ENCODE data around the gene TMEM165. TPM values are rescaled to one million over a fixed set of nuclear protein-coding genes. Genes with fewer than 3 reads are reported as not detected.

TMEM165 gene
- total RNA-seq (2013; cell fraction: nucleolus; rRNA removed), result 329 and 338 TPM in 2 replicates
- total RNA-seq (2014; rRNA removed), result 98.6 and 106 TPM in 2 replicates
- total RNA-seq (2014; rRNA removed; fragmentation: Illumina TruSeq; extraction: Trizol), result 72.3 TPM in 2 replicates
- 63.6 and 73.4 TPM in 2 replicates for total RNA-seq (2021)
- polyA plus RNA-seq (2011; ENCODE audit: low read depth), result 21.5 TPM
- 106 and 120 TPM in 2 replicates for polyA plus RNA-seq (2011; rRNA removed)
- 35.2 and 43.7 TPM in 2 replicates for polyA plus RNA-seq (2011; cell fraction: cytosol; rRNA removed)
- 90.3 and 91.3 TPM in 2 replicates for polyA plus RNA-seq (2011; cell fraction: nucleus; rRNA removed)
- 35.6 and 40.2 TPM in 2 replicates for polyA plus RNA-seq (2012)
- 58.7 and 74.3 TPM in 2 replicates for polyA plus RNA-seq (2014; fragmentation: Illumina TruSeq; extraction: Trizol)
- 10 to 100 TPM; 18.3 to 32.5 TPM for polyA plus RNA-seq (2014; fragmentation: Nextera tagmentation; extraction: Ambion mirVana)
- 85.0 and 88.8 TPM in 2 replicates for polyA plus RNA-seq (2014; rRNA removed)
- polyA plus RNA-seq (2016; fragmentation: Nextera tagmentation; extraction: Ambion mirVana), result 100 to 1,000 TPM; 129 to 141 TPM
- 105 and 154 TPM in 2 replicates for polyA minus RNA-seq (2011; rRNA and poly(A)+ RNA removed)
- polyA minus RNA-seq (2011; cell fraction: cytosol; rRNA and poly(A)+ RNA removed), result 27.1 and 33.2 TPM in 2 replicates
- 58.6 and 122 TPM in 2 replicates for polyA minus RNA-seq (2011; cell fraction: nucleus; rRNA and poly(A)+ RNA removed)
- Bru-seq, nascent RNA, result percentile 94 among the genes with signal in this experiment
- BruChase-seq, experiment 1, labeled RNA remaining after a 6-hour chase, result percentile 95 among the genes with signal in this experiment
- percentile 95 among the genes with signal in this experiment for BruChase-seq, experiment 2, labeled RNA remaining after a 2-hour chase
- long read RNA-seq, experiment 1, transcript TMEM165-201 (6 exons, 1,928 nt), result major isoform, 74 of 81 reads
- long read RNA-seq, experiment 1, partial matches to known transcripts, result 2 of 81 reads
- long read RNA-seq, experiment 1, other reads (novel, unspliced or antisense), result 4 of 81 reads
- long read RNA-seq, experiment 2, transcript TMEM165-201 (6 exons, 1,928 nt), result major isoform, 5 of 23 reads
- long read RNA-seq, experiment 2, partial matches to known transcripts, result 5 of 23 reads
- long read RNA-seq, experiment 2, other reads (novel, unspliced or antisense), result 13 of 23 reads

- peaks cover 49% of the 10 kb centered on the region for H3K79me2 ChIP-seq (ENCODE audit: control insufficient read depth, insufficient read depth, low read length)
- SMC1A ChIA-PET (ENCODE audit: uncharacterized antibody, unreplicated experiment), result interaction anchor here (0.6 to 3.3 kb wide), 10 partner anchors 10 to 282 kb away, joined by 3 to 12 read pairs (median 5); partner anchors contain the start of gene SRD5A3
- TF ChIP-seq SUZ12 (IDR thresholded peaks at IDR 0.05; ENCODE audit: unreplicated experiment), result no peak
- no peak for TF ChIP-seq ZBTB11 (CRISPR knock-in tag; IDR thresholded peaks at IDR 0.05)
- peak; percentile 77 for TF ChIP-seq NR2F1 (conservative IDR thresholded peaks at IDR 0.05)
- TF ChIP-seq CBFB (IDR thresholded peaks at IDR 0.05; ENCODE audit: low read depth), result no peak
- TF ChIP-seq, protein P1, sequence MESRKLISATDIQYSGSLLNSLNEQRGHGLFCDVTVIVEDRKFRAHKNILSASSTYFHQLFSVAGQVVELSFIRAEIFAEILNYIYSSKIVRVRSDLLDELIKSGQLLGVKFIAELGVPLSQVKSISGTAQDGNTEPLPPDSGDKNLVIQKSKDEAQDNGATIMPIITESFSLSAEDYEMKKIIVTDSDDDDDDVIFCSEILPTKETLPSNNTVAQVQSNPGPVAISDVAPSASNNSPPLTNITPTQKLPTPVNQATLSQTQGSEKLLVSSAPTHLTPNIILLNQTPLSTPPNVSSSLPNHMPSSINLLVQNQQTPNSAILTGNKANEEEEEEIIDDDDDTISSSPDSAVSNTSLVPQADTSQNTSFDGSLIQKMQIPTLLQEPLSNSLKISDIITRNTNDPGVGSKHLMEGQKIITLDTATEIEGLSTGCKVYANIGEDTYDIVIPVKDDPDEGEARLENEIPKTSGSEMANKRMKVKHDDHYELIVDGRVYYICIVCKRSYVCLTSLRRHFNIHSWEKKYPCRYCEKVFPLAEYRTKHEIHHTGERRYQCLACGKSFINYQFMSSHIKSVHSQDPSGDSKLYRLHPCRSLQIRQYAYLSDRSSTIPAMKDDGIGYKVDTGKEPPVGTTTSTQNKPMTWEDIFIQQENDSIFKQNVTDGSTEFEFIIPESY (IDR thresholded peaks at IDR 0.05), result no peak
- no peak for TF ChIP-seq ATF2 (IDR thresholded peaks at IDR 0.05; ENCODE audit: low read length)
- peak; percentile 79 for TF ChIP-seq NBN (IDR thresholded peaks at IDR 0.05)
Measured at GRCh38 chr4:55395529-55396307, at the start of gene TMEM165. TMEM165 (plus strand) TSS chr4:55395957; CDS start chr4:55396190, 233 bp downstream.

More at GRCh38 chr4:55395529-55396307, at the start of gene TMEM165:
- POLR2A ChIA-PET, result interaction anchor here (0.5 to 2.3 kb wide), 12 partner anchors 9 to 553 kb away, joined by 3 to 7 read pairs (median 4); partner anchors contain the start of genes CEP135 and SRD5A3
- peak; percentile 41 for DNase-seq (ENCODE audit: low read depth, low spot score)
- ATAC-seq, result peak; percentile 94
- RAD21 ChIA-PET (ENCODE audit: unreplicated experiment), result interaction anchor here (0.8 to 6.1 kb wide), 5 partner anchors 14 to 159 kb away, joined by 3 to 41 read pairs (median 3); no protein-coding TSS in a partner anchor
- in situ Hi-C loops (cut with MboI) (loop anchor here (5.0 kb wide), 1 partner anchor 152 kb away; the partner anchor contains the start of gene CLOCK), intact Hi-C loops (cut with micrococcal nuclease; ENCODE audit: unreplicated experiment) (loop anchor here (2.0 to 5.0 kb wide), 3 partner anchors 48 to 457 kb away; partner anchors contain the start of genes CLOCK, EXOC1 and SRD5A3)
- peak within 1 kb of the TSS; percentile 94 for H2AFZ ChIP-seq (ENCODE audit: control insufficient read depth, low read depth, low read length)
- H3K4me3 ChIP-seq, result peak within 1 kb of the TSS; percentile 88
- no TSS peak for BruUV-seq (replicated peaks)
- H3K4me2 ChIP-seq (ENCODE audit: control insufficient read depth, insufficient read depth), result peak within 1 kb of the TSS; percentile 82
- H3K9me3 ChIP-seq (replicated peaks; ENCODE audit: control insufficient read depth, insufficient read depth, low read length), result no peaks in the 10 kb centered on the region
- peak; percentile 54 for FAIRE-seq
- peak within 1 kb of the TSS; percentile 91 for H3K27ac ChIP-seq (ENCODE audit: control insufficient read depth, insufficient read depth)
- no peaks in the 10 kb centered on the region for H3K27me3 ChIP-seq (replicated peaks in 1 of 2; ENCODE audit: control insufficient read depth in 2 of 2, insufficient read depth in 2 of 2, low read length in 1 of 2)
- CTCF ChIA-PET, result interaction anchor here (0.7 to 8.4 kb wide), 8 partner anchors 9 to 310 kb away, joined by 3 to 75 read pairs (median 3); partner anchors contain the start of gene SRD5A3
- WGBS (ENCODE audit: insufficient coverage, insufficient replicate concordance, low lambda C conversion rate, missing lambda C conversion rate), result under 1% methylated on average over 82 of the region's 95 CpGs
- H3K4me1 ChIP-seq (ENCODE audit: control insufficient read depth, insufficient read depth, low read length), result peaks cover 3% of the 10 kb centered on the region; the same call in 1 of the 2 replicates
- peak within 1 kb of the TSS; percentile 91 for H3K9ac ChIP-seq (ENCODE audit: control insufficient read depth, insufficient read depth, low read length)
- H3K36me3 ChIP-seq (ENCODE audit: control insufficient read depth in 2 of 2, insufficient read depth in 2 of 2, low read length in 1 of 2), result peaks cover 0 to 4% of the 10 kb centered on the region in 2 experiments; a peak in 1 of 4 replicates
- 0 out of 2 replicates have a peak, but pooled peaks cover 2% of the 10 kb centered on the region for H4K20me1 ChIP-seq (ENCODE audit: control insufficient read depth, insufficient read depth)
